CD14-positive monocyte (primary cell): ENCODE results near the gene WDFY4. TPM values are rescaled to one million over a fixed set of nuclear protein-coding genes. Genes with fewer than 3 reads are reported as not detected.

Experiments used
- DNase-seq, 3 donors: peaks; one replicate each; pipeline ENCODE4 v3.0.0-alpha.2; 2011 to 2022
- H2AFZ ChIP-seq: 2 replicates; pipeline ENCODE4 v1.6.0; 2012; ENCODE audit warnings: mild to moderate bottlenecking, low read depth, low read length, inconsistent platforms; ENCODE audit not compliant: insufficient read depth, poor library complexity, severe bottlenecking
- H3K27ac ChIP-seq, 2 donors: 1 replicate in 1 of 2; 2 replicates in 1 of 2; pipeline ENCODE4 v1.5.1; 2012 to 2013; ENCODE audit warnings: low read length in 2 of 2, control low read depth in 1 of 2, inconsistent platforms in 1 of 2, low read depth in 1 of 2, mild to moderate bottlenecking in 1 of 2
- H3K27me3 ChIP-seq, 2 donors: one replicate each; pipeline versions ENCODE4 v1.6.0 to v1.6.1; 2011 to 2013; ENCODE audit warnings: low read length in 2 of 2; ENCODE audit not compliant: control insufficient read depth in 2 of 2, insufficient read depth in 2 of 2
- H3K36me3 ChIP-seq, 2 donors: replicated peaks in 1 of 2; 1 replicate in 1 of 2; 2 replicates in 1 of 2; pipeline versions ENCODE4 v1.5.1 to v1.6.1; 2012 to 2013; ENCODE audit warnings: low read length in 2 of 2, control low read depth in 1 of 2, inconsistent platforms in 1 of 2, mild to moderate bottlenecking in 1 of 2; ENCODE audit not compliant: insufficient read depth in 2 of 2, control insufficient read depth in 1 of 2
- H3K4me1 ChIP-seq, 2 donors: 1 replicate in 1 of 2; 2 replicates in 1 of 2; pipeline versions ENCODE4 v1.5.1 to v1.6.1; 2012 to 2013; ENCODE audit warnings: low read length in 2 of 2, control low read depth in 1 of 2, inconsistent platforms in 1 of 2, mild to moderate bottlenecking in 1 of 2, moderate library complexity in 1 of 2; ENCODE audit not compliant: insufficient read depth in 2 of 2, control insufficient read depth in 1 of 2
- H3K4me2 ChIP-seq: replicated peaks from 2 replicates; pipeline ENCODE3; 2012; ENCODE audit warnings: low read length, moderate library complexity, mild to moderate bottlenecking; ENCODE audit not compliant: poor library complexity, severe bottlenecking; ENCODE audit errors: extremely low read depth
- H3K4me3 ChIP-seq, 3 experiments: fragments of 200-600 bp in 1 of 3; sonication (generic) in 1 of 3; replicated peaks in 1 of 3; 1 replicate in 2 of 3; 2 replicates in 1 of 3; pipeline ENCODE4 v1.5.1; 2011 to 2013; ENCODE audit warnings: low read length in 3 of 3, mild to moderate bottlenecking in 3 of 3, control low read depth in 2 of 3, low read depth in 2 of 3, inconsistent platforms in 1 of 3, moderate library complexity in 1 of 3
- H3K79me2 ChIP-seq: 2 replicates; pipeline ENCODE4 v1.6.0; 2012; ENCODE audit warnings: mild to moderate bottlenecking, control low read depth, inconsistent platforms, low read length, moderate library complexity; ENCODE audit not compliant: insufficient read depth
- H3K9ac ChIP-seq: 2 replicates; pipeline ENCODE4 v1.6.0; 2017; ENCODE audit warnings: low read length, mild to moderate bottlenecking; ENCODE audit not compliant: insufficient read depth, poor library complexity, severe bottlenecking
- H3K9me3 ChIP-seq, 2 donors: replicated peaks in 1 of 2; 1 replicate in 1 of 2; 2 replicates in 1 of 2; pipeline versions ENCODE4 v1.5.1 to v1.6.1; 2012 to 2013; ENCODE audit warnings: low read length in 2 of 2, control low read depth in 1 of 2; ENCODE audit not compliant: control insufficient read depth in 1 of 2, insufficient read depth in 1 of 2
- H4K20me1 ChIP-seq: 2 replicates; pipeline ENCODE4 v1.6.0; 2012; ENCODE audit warnings: mild to moderate bottlenecking, low read length, control low read depth, moderate library complexity; ENCODE audit not compliant: insufficient read depth
- H3K27ac Mint-ChIP-seq, 7 donors: one replicate each; pipeline ENCODE4 v1.8.0; 2020; ENCODE audit warnings: mild to moderate bottlenecking in 7 of 7, mixed read lengths in 7 of 7, moderate library complexity in 6 of 7, inconsistent platforms in 2 of 7
- H3K27me3 Mint-ChIP-seq, 3 donors: one replicate each; pipeline ENCODE4 v1.8.0; 2021 to 2022; ENCODE audit warnings: low read depth in 3 of 3, mild to moderate bottlenecking in 3 of 3, mixed read lengths in 3 of 3, moderate library complexity in 3 of 3, inconsistent platforms in 1 of 3
- H3K36me3 Mint-ChIP-seq, 2 donors: one replicate each; pipeline ENCODE4 v1.8.0; 2020; ENCODE audit warnings: mixed read lengths in 2 of 2, inconsistent platforms in 1 of 2, mild to moderate bottlenecking in 1 of 2
- H3K4me1 Mint-ChIP-seq: one replicate; pipeline ENCODE4 v1.8.0; 2020; ENCODE audit warnings: mild to moderate bottlenecking, mixed read lengths
- H3K4me3 Mint-ChIP-seq, 2 donors: one replicate each; pipeline ENCODE4 v1.8.0; 2020; ENCODE audit warnings: mild to moderate bottlenecking in 2 of 2, mixed read lengths in 2 of 2, moderate library complexity in 1 of 2
- H3K9me3 Mint-ChIP-seq, 7 donors: one replicate each; pipeline ENCODE4 v1.8.0; 2020 to 2022; ENCODE audit warnings: mixed read lengths in 7 of 7, mild to moderate bottlenecking in 6 of 7, moderate library complexity in 6 of 7, inconsistent platforms in 2 of 7
- WGBS: methylation state at CpG from one replicate; pipeline ENCODE4 v1.1.5; 2013; ENCODE audit warnings: missing lambda C conversion rate; ENCODE audit not compliant: insufficient coverage; 5-methylcytosine and 5-hydroxymethylcytosine counted together
- intact Hi-C, 2 donors: fragments of 100-400 bp; cut with micrococcal nuclease; formaldehyde crosslinking; loops; one replicate each; pipeline versions ENCODE4 v1.15.0 to v1.15.1; 2023
- polyA plus RNA-seq, 3 donors: library from polyadenylated mRNA; depleted of rRNA in 1 of 3; unstranded in 2 of 3; stranded (reverse) in 1 of 3; fragments of 300-500 nt in 2 of 3; fragments of >200 nt in 1 of 3; fragmentation: Illumina TruSeq in 2 of 3; gene quantifications; 1 replicate in 2 of 3; 2 replicates in 1 of 3; pipeline ENCODE4 v1.2.3, GENCODE V29; 2012 to 2021
- TF ChIP-seq, protein P1 (sequence below): fragments of 200-600 bp; IDR thresholded peaks from one replicate; pipeline ENCODE4 v1.8.0; 2022; ENCODE audit warnings: antibody characterized with exemption, mild to moderate bottlenecking

The WDFY4 gene
- polyA plus RNA-seq, 3 donors = 7.5 to 36.1 (median 9.8) TPM

DNA sequence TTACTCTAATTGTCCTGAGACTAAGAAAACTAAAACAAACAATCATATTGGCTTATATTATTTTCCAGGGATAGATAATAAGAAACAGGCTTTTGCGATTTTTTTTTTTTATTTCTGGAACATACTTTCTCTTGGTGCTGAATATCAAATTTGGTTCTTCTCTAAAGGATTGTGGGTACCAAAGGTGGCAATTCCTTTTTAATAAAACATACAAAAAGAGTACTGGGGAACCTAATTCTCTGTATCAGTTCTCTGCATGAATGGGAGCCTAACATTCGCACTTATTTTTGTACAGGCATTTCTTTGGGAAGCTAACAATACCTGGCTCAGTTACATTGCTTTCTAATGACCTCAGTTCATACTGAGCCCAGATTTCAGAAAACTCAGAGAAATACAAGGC is 222.2 kb downstream of the WDFY4 start:
- no peaks in the 10 kb centered on the region for H4K20me1 ChIP-seq
- H3K9ac ChIP-seq = no peak overlapping the region
- H3K4me3 ChIP-seq = no peak overlapping the region
- H3K9me3 ChIP-seq = no peaks in the 10 kb centered on the region
- no peak for DNase-seq
- H3K4me1 Mint-ChIP-seq = no peaks in the 10 kb centered on the region
- H3K36me3 Mint-ChIP-seq = peaks cover 67 to 83% of the 10 kb centered on the region in 2 donors
- H3K4me2 ChIP-seq = no peak overlapping the region
- H3K27ac ChIP-seq = no peak overlapping the region
- TF ChIP-seq, protein P1, sequence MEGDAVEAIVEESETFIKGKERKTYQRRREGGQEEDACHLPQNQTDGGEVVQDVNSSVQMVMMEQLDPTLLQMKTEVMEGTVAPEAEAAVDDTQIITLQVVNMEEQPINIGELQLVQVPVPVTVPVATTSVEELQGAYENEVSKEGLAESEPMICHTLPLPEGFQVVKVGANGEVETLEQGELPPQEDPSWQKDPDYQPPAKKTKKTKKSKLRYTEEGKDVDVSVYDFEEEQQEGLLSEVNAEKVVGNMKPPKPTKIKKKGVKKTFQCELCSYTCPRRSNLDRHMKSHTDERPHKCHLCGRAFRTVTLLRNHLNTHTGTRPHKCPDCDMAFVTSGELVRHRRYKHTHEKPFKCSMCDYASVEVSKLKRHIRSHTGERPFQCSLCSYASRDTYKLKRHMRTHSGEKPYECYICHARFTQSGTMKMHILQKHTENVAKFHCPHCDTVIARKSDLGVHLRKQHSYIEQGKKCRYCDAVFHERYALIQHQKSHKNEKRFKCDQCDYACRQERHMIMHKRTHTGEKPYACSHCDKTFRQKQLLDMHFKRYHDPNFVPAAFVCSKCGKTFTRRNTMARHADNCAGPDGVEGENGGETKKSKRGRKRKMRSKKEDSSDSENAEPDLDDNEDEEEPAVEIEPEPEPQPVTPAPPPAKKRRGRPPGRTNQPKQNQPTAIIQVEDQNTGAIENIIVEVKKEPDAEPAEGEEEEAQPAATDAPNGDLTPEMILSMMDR = no peak
- H3K27ac Mint-ChIP-seq = no peak overlapping the region
- no peaks in the 10 kb centered on the region for H3K4me1 ChIP-seq
- no peaks in the 10 kb centered on the region for H3K27me3 ChIP-seq
- no peak overlapping the region for H3K4me3 Mint-ChIP-seq
- H3K36me3 ChIP-seq = peaks cover 57 to 90% of the 10 kb centered on the region in 2 donors
- peaks cover 0 to 2% (median 2%) of the 10 kb centered on the region in 3 donors for H3K27me3 Mint-ChIP-seq
- WGBS = no CpG with 5 or more reads among the region's 2 CpGs
- intact Hi-C loops = no loop called here
- H3K9me3 Mint-ChIP-seq = no peaks in the 10 kb centered on the region
- no peak overlapping the region for H2AFZ ChIP-seq
- H3K79me2 ChIP-seq = no peaks in the 10 kb centered on the region

DNA sequence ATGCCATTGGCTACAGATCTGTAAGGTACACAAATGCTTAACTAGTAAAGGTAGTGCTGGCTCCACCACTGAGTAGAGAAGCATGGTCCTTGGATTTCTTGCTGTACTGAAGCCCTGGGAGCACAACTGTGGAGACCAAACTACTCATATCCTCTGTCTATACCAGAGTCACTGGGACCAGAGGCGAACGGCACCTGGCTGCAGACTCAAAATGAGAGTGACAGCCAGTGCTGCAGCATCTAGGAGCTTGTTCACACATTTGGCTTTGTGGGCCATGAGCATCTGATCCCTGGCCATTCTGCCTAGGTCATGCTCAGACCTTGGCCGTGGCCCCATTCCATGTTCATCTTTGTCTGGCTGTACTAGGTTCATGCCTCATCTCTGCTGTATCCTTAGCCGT is 223.1 kb downstream of the WDFY4 start:
- H3K9me3 ChIP-seq = no peaks in the 10 kb centered on the region
- H3K4me3 Mint-ChIP-seq = no peak overlapping the region
- no peak overlapping the region for H3K4me3 ChIP-seq
- no peak for DNase-seq
- H3K27me3 Mint-ChIP-seq = peaks cover 0 to 2% (median 2%) of the 10 kb centered on the region in 3 donors
- H3K79me2 ChIP-seq = no peaks in the 10 kb centered on the region
- no peaks in the 10 kb centered on the region for H3K27me3 ChIP-seq
- peaks cover 63 to 90% of the 10 kb centered on the region in 2 donors for H3K36me3 ChIP-seq
- H3K27ac ChIP-seq = no peak overlapping the region
- H3K9me3 Mint-ChIP-seq = no peaks in the 10 kb centered on the region
- intact Hi-C loops = no loop called here
- no peaks in the 10 kb centered on the region for H3K4me1 Mint-ChIP-seq
- no peak overlapping the region for H3K9ac ChIP-seq
- H3K4me2 ChIP-seq = no peak overlapping the region
- peaks cover 66 to 82% of the 10 kb centered on the region in 2 donors for H3K36me3 Mint-ChIP-seq
- 100% methylated on average over 4 of the region's 4 CpGs for WGBS
- no peak overlapping the region for H2AFZ ChIP-seq
- H3K27ac Mint-ChIP-seq = peak overlapping the region in 3 of 7 donors; percentile 38 to 63 (median 46)
- no peaks in the 10 kb centered on the region for H4K20me1 ChIP-seq
- H3K4me1 ChIP-seq = no peaks in the 10 kb centered on the region
- TF ChIP-seq, protein P1 = no peak
